K562 (cell line): Measurements from ENCODE around the gene SMIM36. TPM values are rescaled to one million over a fixed set of nuclear protein-coding genes. Genes with fewer than 3 reads are reported as not detected.

ENCODE experiments used
- ARID2 ChIP-seq: fragments of 450-650 bp; IDR thresholded peaks from 2 replicates; pipeline ENCODE4 v1.6.1; 2017; ENCODE audit warnings: antibody characterized with exemption, mild to moderate bottlenecking
- CEBPB ChIP-seq: fragments of 450-650 bp; IDR thresholded peaks from 2 replicates; pipeline ENCODE4 v1.6.1; 2016; ENCODE audit warnings: missing genetic modification characterization, missing compliant biosample characterization
- GATA2 ChIP-seq: sonication (generic); formaldehyde crosslinking; IDR thresholded peaks from 2 replicates; pipeline ENCODE4 v1.4.0; 2020; ENCODE audit warnings: mild to moderate bottlenecking, missing genetic modification reagents
- HMGN3 ChIP-seq: IDR thresholded peaks from 2 replicates; pipeline ENCODE4 v1.6.1; 2011; ENCODE audit warnings: borderline replicate concordance, low read depth, mild to moderate bottlenecking, mixed read lengths, low read length; ENCODE audit not compliant: insufficient read length; ENCODE audit errors: extremely low read depth
- ILF3 ChIP-seq: fragments of 450-650 bp; IDR thresholded peaks from 2 replicates; pipeline ENCODE4 v1.6.1; 2018; ENCODE audit warnings: antibody characterized with exemption, mild to moderate bottlenecking, moderate library complexity, borderline replicate concordance
- IRF2 ChIP-seq: sonication (generic); formaldehyde crosslinking; IDR thresholded peaks from 2 replicates; pipeline ENCODE4 v1.8.1; 2022; ENCODE audit warnings: mild to moderate bottlenecking, missing genetic modification reagents
- IRF9 ChIP-seq: fragments of 450-650 bp; IDR thresholded peaks from 2 replicates; pipeline ENCODE4 v1.6.1; 2016; ENCODE audit warnings: missing biosample characterization, missing genetic modification characterization
- KLF10 ChIP-seq: fragments of 250-450 bp; sonication (Bioruptor Pico); IDR thresholded peaks from 2 replicates; pipeline ENCODE4 v1.6.1; 2021; ENCODE audit warnings: matching md5 sums
- KLF13 ChIP-seq: fragments of 450-650 bp; IDR thresholded peaks from 2 replicates; pipeline ENCODE4 v1.6.1; 2016; ENCODE audit warnings: missing genetic modification characterization, low read depth, mild to moderate bottlenecking, missing compliant biosample characterization, moderate library complexity, borderline replicate concordance
- NR2F6 ChIP-seq: fragments of 450-650 bp; formaldehyde crosslinking; IDR thresholded peaks from 2 replicates; pipeline ENCODE4 v1.4.0; 2020; ENCODE audit warnings: mild to moderate bottlenecking
- NUFIP1 ChIP-seq: fragments of 450-650 bp; IDR thresholded peaks from 2 replicates; pipeline ENCODE4 v1.6.1; 2018; ENCODE audit not compliant: partially characterized antibody
- PHF20 ChIP-seq: fragments of 450-650 bp; IDR thresholded peaks from 2 replicates; pipeline ENCODE4 v1.6.1; 2018; ENCODE audit not compliant: partially characterized antibody
- RAD21 ChIP-seq, 2 experiments: fragments of 250-450 bp in 1 of 2; fragments of 450-650 bp in 1 of 2; sonication (Bioruptor Pico) in 1 of 2; formaldehyde crosslinking in 1 of 2; IDR thresholded peaks in 1 of 2; conservative IDR thresholded peaks in 1 of 2; 2 replicates each; pipeline versions ENCODE4 v1.4.0 to v1.8.0; 2020 to 2022; ENCODE audit warnings: mild to moderate bottlenecking in 2 of 2, moderate library complexity in 1 of 2
- RBM14 ChIP-seq: fragments of 200-400 bp; formaldehyde crosslinking; IDR thresholded peaks from 2 replicates; pipeline ENCODE4 v1.6.1; 2018; ENCODE audit warnings: low read depth, mild to moderate bottlenecking, low read length, moderate library complexity, borderline replicate concordance; ENCODE audit not compliant: insufficient read depth
- RBM17 ChIP-seq: fragments of 200-400 bp; formaldehyde crosslinking; IDR thresholded peaks from 2 replicates; pipeline ENCODE4 v1.6.1; 2017; ENCODE audit warnings: low read depth, mild to moderate bottlenecking, low read length, borderline replicate concordance
- RFX7 ChIP-seq: fragments of 250-450 bp; sonication (Bioruptor Pico); IDR thresholded peaks from 2 replicates; pipeline ENCODE4 v1.5.1; 2021; ENCODE audit warnings: mild to moderate bottlenecking
- SAFB ChIP-seq: fragments of 200-400 bp; formaldehyde crosslinking; IDR thresholded peaks from 2 replicates; pipeline ENCODE4 v1.6.1; 2017; ENCODE audit warnings: low read depth, low read length, borderline replicate concordance
- SMARCE1 ChIP-seq: fragments of 450-650 bp; IDR thresholded peaks from 2 replicates; pipeline ENCODE4 v1.7.1; 2016; ENCODE audit warnings: mild to moderate bottlenecking
- SREBF1 ChIP-seq: fragments of 150-350 bp; IDR thresholded peaks from 2 replicates; pipeline ENCODE4 v1.6.1; 2014; ENCODE audit warnings: antibody characterized with exemption, low read depth, low read length, borderline replicate concordance
- THRA ChIP-seq: fragments of 450-650 bp; IDR thresholded peaks from 2 replicates; pipeline ENCODE4 v1.6.1; 2017; ENCODE audit warnings: mild to moderate bottlenecking, moderate library complexity
- TRIM24 ChIP-seq, 2 experiments: fragments of 450-650 bp; IDR thresholded peaks; 2 replicates each; pipeline ENCODE4 v1.6.1; 2016
- ZNF436 ChIP-seq: fragments of 250-450, 450-650 bp; sonication (Bioruptor Pico); formaldehyde crosslinking; IDR thresholded peaks from 2 replicates; pipeline ENCODE4 v1.7.0; 2020; ENCODE audit warnings: mild to moderate bottlenecking
- ZNF589 ChIP-seq: fragments of 200-800 bp; sonication (Bioruptor generic); IDR thresholded peaks from 2 replicates; pipeline ENCODE4 v1.6.1; 2016; ENCODE audit warnings: low read depth, missing genetic modification characterization, missing compliant biosample characterization
- ZNF609 ChIP-seq: sonication (generic); formaldehyde crosslinking; IDR thresholded peaks from 2 replicates; pipeline ENCODE4 v1.8.1; 2023; ENCODE audit warnings: missing genetic modification reagents, mild to moderate bottlenecking, borderline replicate concordance
- polyA plus RNA-seq, 8 experiments: library from polyadenylated mRNA; depleted of rRNA in 4 of 8; stranded (reverse) in 5 of 8; unstranded in 3 of 8; fragments of >200 nt; fragmentation: Nextera tagmentation in 2 of 8; fragmentation: Illumina TruSeq in 1 of 8; extraction: Ambion mirVana in 2 of 8; extraction: Trizol in 1 of 8; gene quantifications; 2 replicates each; pipeline versions ENCODE4 v1.2.1 to v1.2.3, GENCODE V29; 2011 to 2014; ENCODE audit warnings: inconsistent platforms in 1 of 8, missing spikeins in 1 of 8
- total RNA-seq, 7 experiments: library from RNA; depleted of rRNA in 6 of 7; stranded (reverse); fragments of >200 nt in 6 of 7; fragmentation: Illumina TruSeq in 2 of 7; extraction: Trizol in 2 of 7; gene quantifications; 2 replicates each; pipeline versions ENCODE4 v1.2.1 to v1.2.3, GENCODE V29; 2011 to 2021; ENCODE audit warnings: low replicate concordance in 1 of 7

The SMIM36 gene
- total and polyA plus RNA-seq, 9 of the 15 experiments (the other 6 are each of a cell fraction or from before 2014, with no cell fraction given), result not detected

GRCh38 chr17:55451203-55451641, 60.0 kb downstream of the SMIM36 start (continued):
- TF ChIP-seq ZNF589, result peak; percentile 89
- no peak for TF ChIP-seq SREBF1
- no peak for TF ChIP-seq THRA
- TF ChIP-seq TRIM24 (IDR thresholded peaks at IDR 0.05), result peak; percentile 95
- TF ChIP-seq SMARCE1, result peak; percentile 96
- no peak for TF ChIP-seq KLF13
- TF ChIP-seq ARID2, result no peak
- TF ChIP-seq RAD21 (CRISPR knock-in tag; conservative IDR thresholded peaks at IDR 0.05 in 1 of 2, IDR thresholded peaks at IDR 0.05 in 1 of 2), result peak in 1 of 2 experiments; percentile 12; a peak in 2 of 4 replicates
- TF ChIP-seq IRF2 (CRISPR knock-in tag), result no peak
- no peak for TF ChIP-seq NR2F6 (CRISPR knock-in tag)
- no peak for TF ChIP-seq RBM14
- TF ChIP-seq ILF3, result no peak
- TF ChIP-seq SAFB, result no peak
- no peak for TF ChIP-seq ZNF436 (CRISPR knock-in tag)
- no peak for TF ChIP-seq NUFIP1
- TF ChIP-seq KLF10 (CRISPR knock-in tag), result no peak
- TF ChIP-seq IRF9 (tag), result no peak
- peak; percentile 7; the same call in 1 of the 2 replicates for TF ChIP-seq CEBPB (tag)
- no peak for TF ChIP-seq HMGN3
- TF ChIP-seq RFX7 (CRISPR knock-in tag), result no peak
- peak; percentile 96 for TF ChIP-seq GATA2
- no peak for TF ChIP-seq ZNF609 (CRISPR knock-in tag)
- TF ChIP-seq RBM17, result no peak
- TF ChIP-seq PHF20, result no peak
